Measurements from ENCODE around the gene SPATA31C1.
"Not testable (repeated sequence)": the region's sequence is repeated elsewhere in the genome, so short reads cannot be mapped to it uniquely, and the experiment has no call there.

Gene SPATA31C1

DNA sequence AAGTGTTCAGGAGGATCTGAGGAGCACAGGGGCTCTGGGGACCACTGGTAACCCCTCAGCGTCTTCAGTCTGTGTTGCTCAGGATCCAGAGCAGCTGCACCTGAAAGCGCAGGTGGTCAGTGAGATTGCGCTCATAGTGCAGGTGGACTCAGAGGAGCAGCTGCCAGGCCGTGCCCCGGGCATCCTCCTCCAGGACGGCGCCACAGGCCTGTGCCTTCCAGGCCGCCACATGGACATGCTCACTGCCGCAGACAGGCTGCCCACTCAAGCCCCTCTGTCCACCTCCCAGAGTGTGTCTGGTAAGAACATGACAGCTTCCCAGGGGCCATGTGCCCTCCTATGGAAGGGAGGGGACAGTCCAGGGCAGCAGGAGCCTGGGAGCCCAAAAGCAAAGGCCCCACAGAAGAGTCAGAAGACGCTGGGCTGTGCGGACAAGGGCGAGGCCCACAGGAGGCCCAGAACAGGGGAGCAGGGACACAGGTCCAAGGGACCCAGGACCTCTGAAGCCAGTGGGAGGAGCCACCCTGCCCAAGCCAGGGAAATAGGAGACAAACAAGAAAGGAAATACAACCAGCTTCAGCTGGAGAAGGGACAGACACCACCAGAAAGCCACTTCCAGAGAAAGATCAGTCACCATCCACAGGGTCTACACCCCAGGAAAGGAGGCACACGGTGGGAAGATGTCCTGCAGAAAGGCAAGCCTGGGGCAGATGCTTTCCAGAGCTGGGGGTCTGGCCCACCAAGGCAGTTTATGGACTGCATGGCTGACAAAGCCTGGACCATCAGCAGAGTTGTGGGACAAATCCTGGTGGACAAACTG, 29.9 kb upstream of the SPATA31C1 start:
- no peak for DNase-seq

DNA sequence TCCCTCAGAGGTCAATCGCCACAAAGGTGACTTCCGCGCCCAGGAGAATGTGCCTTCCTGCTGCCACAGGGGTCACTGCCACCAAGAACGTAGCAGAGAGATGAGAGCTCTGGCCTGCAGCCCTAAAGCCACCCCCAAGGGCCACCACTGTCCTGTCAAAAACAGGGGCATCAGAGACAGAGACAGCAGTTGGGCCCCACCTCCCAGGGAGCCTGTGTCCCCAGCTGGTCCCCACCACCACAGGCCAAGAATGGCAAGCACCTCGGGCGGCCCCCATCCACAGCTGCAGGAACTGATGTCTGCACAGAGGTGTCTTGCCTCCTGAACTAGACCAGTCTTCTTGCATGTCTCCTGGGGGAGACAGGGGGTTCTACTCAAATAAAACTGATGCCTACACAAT, 29.3 kb upstream of the SPATA31C1 start:
- DNase-seq: no peak

DNA sequence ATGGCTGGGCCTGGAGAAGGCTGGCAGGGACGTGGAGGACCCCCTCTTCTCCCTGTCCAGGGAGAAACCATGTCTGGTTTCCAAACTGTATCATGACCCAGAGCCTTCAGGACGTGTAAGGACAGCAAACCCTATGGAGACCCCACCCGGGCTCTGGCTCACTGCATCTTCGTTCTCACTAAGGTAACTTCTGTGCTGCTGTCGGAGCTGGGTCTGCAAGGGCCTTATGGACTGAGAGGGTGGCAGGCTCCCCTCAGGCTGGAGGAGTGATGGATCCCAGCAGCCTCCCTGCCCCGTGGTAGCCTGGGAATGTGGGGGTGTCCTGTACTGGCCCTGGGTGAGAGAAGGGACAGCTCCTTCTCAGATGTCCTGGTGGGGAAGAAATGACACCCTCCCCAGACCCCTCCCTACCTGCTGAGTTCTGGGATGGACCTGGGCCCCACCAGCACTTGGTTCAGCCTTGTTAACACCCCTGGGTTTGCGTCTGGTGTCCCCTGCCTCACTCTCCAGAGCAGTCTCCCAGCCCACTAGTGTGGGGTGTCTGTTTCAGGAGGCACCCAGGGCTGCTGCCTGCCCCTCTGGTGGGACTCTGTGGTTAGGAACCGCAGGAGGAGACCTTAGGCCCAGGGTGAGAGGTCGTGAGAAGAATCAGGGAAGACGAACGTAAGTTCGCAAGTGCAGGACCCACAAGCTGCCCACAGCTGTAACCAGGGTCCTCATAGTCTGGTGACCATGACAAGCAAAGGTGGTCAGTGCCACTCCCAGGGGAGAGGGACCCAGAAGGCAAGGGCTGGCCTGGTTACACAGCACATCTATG, 28.5 kb upstream of the SPATA31C1 start:
- DNase-seq: no peak

DNA sequence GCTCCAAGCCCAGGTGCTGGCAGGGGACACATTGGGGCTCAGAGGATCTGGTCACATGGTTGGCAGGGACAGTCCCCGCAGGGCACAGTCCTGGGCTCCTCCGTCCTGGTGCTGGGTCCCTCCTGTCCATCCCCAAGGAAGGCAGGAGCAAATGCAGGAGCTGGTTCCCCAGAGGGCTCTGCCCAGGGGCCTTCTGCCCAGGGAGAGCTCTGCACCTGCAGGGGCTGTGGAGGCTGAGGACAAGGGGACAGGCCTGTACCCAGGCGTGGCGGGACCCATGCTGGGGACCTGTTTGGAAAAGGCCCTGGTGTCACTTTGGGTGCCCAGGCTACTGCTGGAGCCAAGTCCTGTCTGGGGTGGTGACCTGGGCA, 27.9 kb upstream of the SPATA31C1 start:
- no peak for DNase-seq

- DNase-seq: no peak
Measured at GRCh38 chr9:87890837-87891236, 26.9 kb upstream of the SPATA31C1 start.

DNA sequence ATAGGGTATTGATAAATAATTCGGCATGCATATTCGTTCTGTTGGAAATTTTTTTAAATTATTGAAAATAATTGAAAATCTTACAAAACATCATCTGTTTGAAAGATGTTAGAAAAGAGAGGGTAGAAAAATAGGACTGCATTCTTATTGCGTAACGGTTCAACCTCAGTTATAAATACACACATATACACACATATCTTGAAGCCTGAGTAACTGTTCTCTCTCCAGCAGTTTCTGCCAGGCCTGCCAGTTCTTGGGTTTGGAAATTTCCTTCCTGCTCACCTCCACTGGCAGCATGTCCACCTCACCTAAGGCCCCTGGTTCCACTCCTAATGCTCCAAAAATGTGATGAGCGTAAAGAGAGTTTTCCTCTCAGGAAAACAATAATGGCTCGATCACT, 26.0 kb upstream of the SPATA31C1 start:
- DNase-seq: no peak

GRCh38 chr9:87892956-87893355, 24.8 kb upstream of the SPATA31C1 start:
- no peak for DNase-seq

DNA sequence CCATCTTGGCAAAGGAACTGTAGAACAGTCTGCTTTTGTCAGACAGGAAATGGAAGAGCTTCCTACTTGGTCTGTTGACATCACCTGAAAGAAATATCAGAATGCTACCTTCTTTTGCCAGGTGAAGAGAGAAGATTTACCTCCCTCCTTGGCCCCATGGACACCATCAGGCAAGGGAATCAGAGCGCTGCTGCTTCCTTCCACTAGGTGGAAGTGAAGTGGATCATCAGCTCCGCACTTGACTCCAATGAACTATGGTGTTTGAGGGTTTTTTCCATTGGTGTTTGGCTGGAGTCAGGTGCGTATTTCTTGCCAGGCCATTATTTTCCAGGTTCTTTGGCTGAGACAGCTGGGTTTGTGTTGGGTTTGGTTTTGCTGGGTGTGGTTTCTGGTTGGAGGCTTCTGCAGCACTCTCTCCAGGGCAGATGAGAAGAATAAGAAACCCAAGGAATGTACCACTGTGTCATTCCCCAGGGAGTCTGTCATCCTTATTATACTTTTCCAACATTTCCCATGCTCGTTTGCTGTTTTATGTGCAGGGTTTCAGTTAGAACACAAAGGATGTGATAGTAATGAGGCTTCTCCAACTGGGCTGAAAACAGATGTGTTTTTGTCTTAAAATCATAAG, 22.6 kb upstream of the SPATA31C1 start:
- no peak for DNase-seq

DNA sequence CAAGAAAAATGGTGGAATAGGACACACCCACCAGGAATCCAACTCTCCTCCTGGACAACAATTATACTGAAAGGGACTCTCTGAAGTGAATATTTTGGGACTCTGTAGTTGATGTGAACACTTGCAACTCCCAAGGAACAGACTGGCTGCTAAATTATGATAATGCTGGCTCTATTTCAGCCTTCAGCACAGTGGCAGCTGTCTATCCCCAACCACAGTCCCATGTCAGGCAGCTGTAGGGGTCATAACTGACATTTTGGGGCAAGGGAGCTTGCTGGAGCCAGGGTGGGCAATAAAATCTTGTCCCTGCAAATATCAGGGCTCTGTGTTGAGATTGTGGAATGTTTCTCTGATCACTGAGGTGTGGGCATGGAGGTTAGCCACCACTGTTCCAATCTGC, 20.9 kb upstream of the SPATA31C1 start:
- no peak for DNase-seq

DNA sequence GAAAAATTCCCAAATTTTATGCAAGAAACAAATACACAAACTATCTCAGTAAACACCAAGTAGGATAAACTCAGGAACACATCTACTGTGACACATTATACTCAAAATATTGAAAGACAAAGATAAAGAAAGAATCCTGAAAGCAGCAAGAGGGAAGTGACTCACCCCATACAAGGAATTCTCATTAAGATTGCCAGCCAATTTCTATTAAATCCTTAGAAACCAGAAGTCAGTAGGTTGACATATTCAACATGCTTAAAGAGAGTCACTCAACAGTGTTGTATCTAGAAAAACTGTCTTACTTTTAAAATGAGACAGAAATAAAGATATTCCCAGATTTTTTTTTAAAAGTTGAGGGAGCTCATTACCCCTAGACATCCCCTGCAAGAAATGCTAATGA, 19.6 kb upstream of the SPATA31C1 start:
- DNase-seq: no peak

DNA sequence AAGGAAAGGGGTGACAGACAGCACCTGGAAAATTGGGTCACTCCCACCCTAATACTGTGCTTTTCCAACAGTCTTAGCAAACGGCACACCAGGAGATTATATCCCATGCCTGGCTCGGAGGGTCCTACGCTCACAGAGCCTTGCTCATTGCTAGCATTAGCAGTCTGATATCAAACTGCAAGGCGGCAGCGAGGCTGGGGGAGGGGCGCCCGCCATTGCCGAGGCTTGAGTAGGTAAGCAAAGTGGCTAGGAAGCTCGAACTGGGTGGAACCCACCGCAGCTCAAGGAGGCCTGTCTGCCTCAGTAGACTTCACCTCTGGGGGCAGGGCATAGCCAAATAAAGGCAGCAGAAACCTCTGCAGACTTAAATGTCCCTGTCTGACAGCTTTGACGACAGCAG, 15.4 kb upstream of the SPATA31C1 start:
- DNase-seq: not testable (repeated sequence)

DNA sequence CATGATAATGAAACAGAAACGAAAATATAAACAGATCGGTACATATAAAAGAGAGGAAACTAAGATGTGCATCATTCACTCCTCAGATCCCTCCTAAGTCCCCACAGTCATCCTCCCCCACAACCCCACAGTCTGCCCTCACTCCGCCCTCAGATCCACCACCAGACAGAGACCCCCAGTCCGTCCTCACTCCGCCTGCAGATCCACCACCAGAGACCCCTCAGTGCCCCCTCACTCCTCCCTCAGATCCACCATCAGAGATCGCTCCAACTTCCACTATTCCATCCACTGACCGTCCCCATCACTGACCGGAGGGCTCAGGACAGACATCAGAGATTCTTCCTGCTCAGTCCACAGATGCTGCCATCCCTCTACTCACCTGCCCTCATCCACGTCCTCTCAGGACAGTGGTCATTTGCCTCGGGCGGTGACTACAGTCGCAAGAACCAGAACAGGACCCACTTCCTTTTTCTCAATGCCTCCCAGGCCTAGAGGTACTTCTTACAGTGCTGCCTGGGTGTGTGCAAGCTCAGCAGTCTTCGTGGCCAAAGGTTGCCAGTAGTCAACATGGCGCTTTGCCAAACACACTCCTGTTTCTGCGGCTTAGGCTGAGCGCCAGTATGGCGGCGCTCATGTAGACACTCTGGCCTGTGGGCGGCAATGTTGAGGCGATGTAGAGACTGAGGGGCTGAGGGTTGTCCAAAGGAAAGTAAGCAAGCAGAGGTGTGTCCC, 8.3 kb upstream of the SPATA31C1 start:
- no peak for DNase-seq

GRCh38 chr9:87910821-87911220, 6.9 kb upstream of the SPATA31C1 start:
- DNase-seq: no peak

- not testable (repeated sequence) for DNase-seq
Measured at GRCh38 chr9:87919013-87919412, 1.3 kb downstream of the SPATA31C1 start.

GRCh38 chr9:87921561-87921960, 3.8 kb downstream of the SPATA31C1 start:
- DNase-seq: not testable (repeated sequence)

DNA sequence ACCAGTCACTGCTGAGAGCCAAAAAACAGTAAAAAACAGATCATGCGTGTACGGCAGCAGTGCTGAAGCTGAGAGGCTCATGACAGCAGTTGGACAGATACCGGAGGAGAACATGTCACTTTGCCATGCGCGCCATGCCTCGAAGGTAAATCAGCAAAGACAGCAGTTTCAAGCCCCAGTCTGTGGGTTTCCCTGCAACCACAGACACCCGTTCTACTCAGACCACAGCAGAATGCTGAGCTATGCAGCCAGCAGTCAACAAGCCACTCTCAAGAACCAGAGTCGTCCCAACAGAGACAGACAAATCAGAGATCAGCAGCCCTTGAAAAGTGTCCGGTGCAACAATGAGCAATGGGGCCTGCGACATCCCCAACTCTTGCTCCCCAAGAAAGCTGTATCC, 5.2 kb downstream of the SPATA31C1 start:
- DNase-seq: not testable (repeated sequence)

- not testable (repeated sequence) for DNase-seq
Measured at GRCh38 chr9:87924851-87925250, 7.1 kb downstream of the SPATA31C1 start.

DNA sequence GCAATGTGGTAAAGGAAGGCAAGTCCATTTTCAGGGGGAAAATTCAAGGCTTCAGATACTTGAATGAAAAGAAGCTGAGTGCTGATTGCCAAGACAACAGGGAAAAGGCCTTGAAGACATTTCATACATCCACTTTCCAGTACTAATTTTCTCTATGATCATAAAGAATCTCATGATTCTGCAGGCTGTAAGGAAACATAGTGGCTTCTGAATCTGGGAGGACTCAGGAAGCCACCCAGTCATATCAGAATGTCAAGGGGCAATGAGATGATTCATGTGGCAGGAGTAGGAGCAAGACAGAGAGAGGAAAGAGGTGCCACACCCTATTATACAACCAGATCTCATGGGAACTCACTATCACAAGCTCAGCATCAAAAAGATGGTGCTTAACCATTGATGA, 11.4 kb downstream of the SPATA31C1 start:
- DNase-seq: not testable (repeated sequence)

DNA sequence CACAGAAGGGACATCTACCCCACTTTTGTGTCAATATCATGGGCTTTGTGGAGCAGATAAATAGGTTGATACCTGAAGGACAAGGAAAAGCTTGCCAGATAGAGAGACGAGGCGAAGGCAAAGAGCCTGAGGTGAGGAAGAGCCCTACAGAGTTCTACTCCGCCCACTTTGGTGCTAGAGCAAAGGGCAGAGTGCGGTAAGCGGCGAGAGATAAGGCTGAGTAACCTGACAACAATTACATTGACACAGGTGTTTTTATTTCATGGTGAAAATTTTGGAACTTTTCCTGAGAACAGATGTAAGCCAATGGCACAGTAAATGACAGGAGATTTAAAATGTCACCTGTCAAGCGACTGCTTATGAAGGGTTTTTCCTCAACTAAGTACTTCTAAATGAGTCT, 16.7 kb downstream of the SPATA31C1 start:
- not testable (repeated sequence) for DNase-seq

- DNase-seq: not testable (repeated sequence)
Measured at GRCh38 chr9:87937352-87937751, 19.6 kb downstream of the SPATA31C1 start.

GRCh38 chr9:87937918-87938317, 20.2 kb downstream of the SPATA31C1 start:
- not testable (repeated sequence) for DNase-seq

DNA sequence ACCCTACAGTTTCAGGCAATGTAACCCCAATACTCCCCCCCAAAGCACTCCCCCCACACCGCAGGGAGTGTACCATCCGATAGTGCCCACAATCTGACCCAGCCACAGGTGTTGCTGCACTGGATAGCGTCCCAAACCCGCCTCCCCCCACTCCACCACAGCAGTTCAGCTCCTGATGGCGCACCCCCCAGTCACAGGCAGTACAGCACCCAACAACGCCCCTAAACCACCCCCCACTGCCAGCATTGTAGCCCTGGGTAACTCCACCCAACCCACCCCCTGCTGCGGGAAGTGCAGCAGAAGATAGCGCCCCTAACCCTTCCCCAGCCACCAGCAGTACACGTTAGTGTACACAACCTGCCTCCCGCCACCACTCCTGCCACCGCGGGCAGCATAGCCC, 20.6 kb downstream of the SPATA31C1 start:
- DNase-seq: not testable (repeated sequence)

DNA sequence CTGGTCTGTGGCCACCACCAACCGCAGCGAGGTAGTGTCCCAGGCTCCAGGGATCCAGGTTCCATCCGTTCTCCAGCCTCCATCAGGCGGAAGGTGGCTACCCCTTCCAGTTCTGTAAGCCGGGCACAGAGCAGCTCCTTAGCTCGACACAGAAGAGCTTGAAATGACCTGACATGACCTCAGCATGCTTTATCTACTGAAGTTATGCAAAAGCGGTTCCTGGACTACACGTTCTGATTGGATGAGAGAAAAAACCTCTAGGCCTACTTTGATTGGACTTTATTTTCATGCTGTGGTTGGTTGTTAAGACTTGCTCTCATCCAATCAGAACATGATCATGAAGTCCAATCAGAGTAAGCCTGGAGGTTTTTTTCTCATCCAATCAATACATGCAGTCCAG, 21.3 kb downstream of the SPATA31C1 start:
- not testable (repeated sequence) for DNase-seq

Data from CD4-positive, alpha-beta T cell treated with Interleukin-17A for 4 hours (primary cell).